GM21619 (cell line): Measurements from ENCODE around the gene RPL37.
"Not testable (repeated sequence)": the region's sequence is repeated elsewhere in the genome, so short reads cannot be mapped to it uniquely, and the experiment has no call there.

ENCODE experiments used
- ATAC-seq: cut with Tn5 transposase; IDR thresholded peaks from one replicate; pipeline ENCODE4 v1.9.1; 2021; ENCODE audit not compliant: unreplicated experiment

The RPL37 gene

DNA sequence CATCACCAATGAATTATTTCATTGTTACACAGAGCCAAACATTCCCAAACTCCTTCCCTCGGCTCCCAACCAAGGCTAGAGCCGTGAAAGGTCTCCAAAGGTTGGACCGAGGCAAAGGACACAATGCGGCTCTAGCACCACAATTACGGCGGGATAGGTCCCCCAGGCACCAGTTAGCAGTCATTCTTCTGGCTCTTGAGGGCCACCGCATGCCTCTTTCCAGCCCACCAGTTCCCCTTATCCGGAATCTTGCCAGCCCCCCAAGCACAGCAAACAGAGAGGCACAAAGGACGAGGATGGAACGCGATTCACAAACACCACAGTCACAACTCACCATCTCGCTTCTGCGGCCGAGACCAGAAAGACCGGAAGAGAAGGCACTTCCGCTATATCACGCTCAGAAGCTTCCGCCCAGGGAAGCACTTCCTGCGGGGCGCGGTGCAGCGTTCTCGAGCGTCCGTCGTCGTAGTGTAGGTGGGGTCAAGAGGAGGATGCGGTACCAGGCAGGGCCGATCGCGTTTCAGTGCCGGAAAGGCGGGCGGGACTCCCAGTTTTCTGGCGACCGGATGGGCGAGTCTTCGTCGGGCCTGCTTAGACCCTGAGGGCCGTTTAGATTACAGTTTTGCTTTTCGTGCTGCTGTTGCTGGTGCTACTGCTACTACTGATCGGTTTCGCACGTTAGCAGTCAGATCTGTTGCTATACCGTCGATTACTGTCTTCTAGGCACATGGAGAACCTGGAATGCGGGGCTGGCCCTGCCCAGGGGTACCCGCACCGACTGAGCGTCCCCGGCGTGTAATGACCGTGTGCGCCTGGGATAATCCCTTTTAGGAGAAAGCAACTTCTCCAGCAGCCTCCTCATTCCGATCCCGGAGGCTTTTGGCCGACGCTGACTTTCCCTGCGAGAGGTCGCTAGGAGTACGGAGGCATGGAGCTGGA, at the start of gene RPL37:
TSS of gene RPL37 (minus strand) at position 374 of the 939 bp plus-strand sequence. CDS start at position 337, 37 bp downstream.
- peak; percentile 96 for ATAC-seq

DNA sequence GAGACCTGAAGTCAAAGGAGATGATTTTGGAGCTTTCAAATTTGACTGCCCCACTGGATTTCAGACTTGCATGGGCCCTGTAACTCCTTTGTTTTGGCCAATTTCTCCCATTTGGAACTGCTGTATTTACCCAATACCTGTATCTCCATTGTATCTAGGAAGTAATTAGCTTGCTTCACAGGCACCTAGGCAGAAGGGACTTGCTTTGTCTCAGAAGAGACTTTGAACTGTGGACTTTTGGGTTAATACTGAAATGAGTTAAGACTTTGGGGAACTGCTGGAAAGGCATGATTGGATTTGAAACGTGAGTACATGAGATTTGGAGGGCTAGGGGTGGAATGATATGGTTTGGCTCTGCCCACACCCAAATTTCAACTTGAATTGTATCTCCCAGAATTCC, 48.0 kb upstream of the RPL37 start:
- not testable (repeated sequence) for ATAC-seq

DNA sequence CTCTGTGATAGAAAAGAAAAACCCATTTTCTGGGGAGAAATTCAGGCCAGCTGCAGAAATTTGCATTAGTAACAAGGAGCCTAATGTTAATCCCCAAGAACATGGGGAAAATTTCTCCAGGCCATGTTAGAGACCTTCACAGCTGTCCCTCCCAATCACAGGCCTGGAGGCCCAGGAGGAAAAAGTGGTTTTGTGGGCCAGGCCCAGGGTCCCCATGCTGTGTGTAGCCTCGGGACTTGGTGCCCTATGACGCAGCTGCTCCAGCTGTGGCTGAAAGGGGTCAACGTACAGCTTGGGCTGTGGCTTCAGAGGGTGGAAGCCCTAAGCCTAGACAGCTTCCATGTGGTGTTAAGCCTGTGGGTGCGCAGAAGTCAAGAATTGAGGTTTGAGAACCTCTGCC, 47.3 kb upstream of the RPL37 start:
- ATAC-seq, result no peak

DNA sequence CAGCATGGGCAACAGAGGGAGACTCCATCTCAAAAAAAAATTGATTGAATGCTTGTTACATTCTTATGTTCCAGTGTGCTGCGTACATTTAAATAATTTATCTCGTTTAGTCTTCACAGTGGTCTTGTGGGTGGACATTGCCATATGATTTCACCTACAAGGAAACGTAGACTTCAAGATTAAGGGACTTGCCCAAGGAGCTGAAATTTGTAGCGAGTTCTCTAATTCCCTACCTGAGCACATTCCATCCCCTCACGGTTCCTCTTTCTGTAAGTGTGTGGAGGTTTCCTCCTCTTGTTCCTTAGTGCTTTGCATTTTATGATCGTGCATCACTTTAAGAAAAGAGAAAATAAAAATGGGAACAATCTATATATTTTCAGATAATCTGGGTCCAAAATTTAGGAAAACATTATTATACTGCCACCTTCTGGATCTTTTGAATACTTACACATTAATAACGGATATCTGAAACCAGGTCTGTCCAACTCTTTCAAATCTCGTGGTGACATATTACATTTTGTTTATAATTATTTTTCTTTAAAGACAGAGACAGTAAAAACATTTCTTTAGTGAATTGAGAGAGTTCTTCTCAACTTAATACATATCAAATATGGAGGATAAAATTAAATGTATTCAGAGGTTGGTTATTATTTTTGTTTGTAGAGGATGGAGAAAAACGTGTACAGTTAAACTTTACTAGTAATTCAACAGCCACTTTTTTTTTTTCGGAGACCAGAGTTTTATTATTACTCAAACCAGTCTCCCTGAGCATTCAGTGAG, 44.3 kb upstream of the RPL37 start:
- no peak for ATAC-seq

DNA sequence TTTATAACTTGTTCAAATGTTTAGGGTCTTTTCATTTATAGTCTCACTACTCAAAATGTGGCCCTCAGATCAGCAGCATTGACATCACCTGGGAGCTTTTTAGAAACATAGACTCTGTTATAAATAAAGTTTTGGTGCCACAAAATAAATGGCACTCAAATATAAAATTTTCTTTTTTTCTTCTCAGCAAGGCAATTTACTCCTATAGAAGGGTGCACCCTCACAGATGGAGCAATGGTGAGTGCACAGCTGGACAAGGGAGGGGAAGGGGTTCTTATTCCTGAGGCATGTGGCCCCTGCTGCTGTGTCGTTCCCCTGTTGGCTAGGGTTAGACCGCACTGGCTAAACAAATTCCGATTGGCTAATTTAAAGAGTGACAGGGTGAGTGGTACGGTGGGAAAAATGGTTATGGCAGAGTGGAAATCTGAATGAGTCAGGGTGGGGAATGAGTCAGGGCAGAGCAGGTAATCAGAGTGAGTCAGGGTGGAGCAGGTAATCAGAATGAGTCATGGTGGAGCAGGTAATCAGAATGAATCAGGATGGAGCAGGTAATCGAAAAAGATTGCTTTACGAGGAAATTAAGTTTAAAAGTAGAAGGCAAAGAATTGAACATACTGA, 42.5 kb upstream of the RPL37 start:
- ATAC-seq, result no peak

DNA sequence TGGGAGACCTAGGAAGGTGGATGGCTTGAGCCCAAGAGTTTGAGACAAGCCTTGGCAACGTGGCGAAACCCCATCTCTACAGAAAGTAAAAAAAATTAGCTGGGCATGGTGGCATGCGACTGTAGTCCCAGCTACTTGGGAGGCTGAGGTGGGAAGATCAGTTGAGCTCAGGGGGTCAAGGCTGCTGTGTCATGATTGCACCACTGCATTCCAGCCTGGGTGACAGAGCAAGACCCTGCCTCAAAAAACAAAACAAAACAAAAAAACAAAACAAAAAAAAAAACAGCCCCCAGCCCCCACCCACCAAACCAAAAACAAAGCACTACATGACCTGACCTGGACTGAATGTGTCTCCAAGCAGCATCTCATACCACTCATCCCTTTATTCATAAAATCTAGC, 40.9 kb upstream of the RPL37 start:
- ATAC-seq, result no peak

DNA sequence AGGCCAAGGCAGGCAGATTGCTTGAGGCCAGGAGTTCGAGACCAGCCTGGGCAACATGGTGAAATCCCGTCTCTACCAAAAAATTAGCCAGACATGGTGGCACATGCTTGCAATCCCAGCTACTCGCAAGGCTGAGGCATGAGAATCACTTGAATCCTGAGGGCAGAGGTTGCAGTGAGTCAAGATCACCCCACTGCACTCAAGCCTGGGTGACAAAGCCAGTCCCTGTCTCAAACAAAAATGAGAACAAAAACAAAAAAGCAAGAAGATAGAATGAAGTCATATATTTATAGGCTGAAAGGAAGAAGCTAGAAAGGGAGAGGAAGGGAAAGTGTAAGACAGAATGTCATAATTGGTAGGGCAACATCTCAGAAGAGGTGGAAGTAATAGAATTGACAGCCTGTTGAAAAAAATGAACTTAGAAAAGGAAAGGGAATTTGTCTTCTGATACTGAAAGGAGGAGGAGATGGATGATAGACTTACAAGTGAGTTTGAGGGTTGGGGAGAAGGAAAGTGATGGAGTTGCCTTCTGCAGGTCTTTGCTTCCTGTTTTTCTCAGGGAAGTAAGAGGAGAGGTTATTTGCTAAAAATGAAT, 38.4 kb upstream of the RPL37 start:
- ATAC-seq, result no peak

DNA sequence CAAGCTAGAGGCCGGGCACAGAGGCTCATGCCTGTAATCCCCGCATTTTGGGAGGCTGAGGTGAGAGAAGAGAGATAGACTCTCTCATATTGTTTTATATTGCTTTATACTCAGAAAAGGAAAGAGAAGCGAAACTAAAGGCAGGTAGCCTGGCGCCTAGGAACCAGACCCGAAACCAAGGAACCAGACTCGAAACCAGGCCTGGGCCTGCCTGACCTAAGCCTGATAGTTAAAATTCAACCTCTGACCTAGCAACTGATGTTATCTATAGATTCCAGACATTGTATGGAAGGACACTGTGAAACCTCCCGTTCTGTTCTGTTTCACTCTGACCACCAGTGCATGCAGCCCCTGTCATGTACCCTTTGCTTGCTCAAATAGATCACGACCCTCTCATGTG, 37.2 kb upstream of the RPL37 start:
- ATAC-seq, result not testable (repeated sequence)

DNA sequence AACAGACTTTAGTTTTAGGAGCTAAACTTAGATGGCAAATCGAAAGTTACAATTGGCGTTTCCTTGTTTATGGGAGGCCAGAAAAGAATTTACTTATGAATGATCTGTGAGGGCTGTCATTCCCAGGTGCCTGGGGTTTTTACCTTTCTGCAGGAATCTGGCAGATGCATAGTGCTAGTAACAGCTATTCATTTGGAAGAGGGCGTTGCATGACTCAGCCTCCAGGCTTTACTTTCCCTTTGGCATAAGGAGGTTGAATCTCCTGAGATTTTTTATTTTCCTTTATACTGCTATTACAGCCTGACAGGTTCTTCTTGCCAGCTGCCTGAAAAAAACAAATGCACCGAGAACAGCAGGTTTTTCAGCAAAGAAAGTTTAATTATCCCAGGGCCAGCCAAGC, 36.2 kb upstream of the RPL37 start:
- no peak for ATAC-seq

DNA sequence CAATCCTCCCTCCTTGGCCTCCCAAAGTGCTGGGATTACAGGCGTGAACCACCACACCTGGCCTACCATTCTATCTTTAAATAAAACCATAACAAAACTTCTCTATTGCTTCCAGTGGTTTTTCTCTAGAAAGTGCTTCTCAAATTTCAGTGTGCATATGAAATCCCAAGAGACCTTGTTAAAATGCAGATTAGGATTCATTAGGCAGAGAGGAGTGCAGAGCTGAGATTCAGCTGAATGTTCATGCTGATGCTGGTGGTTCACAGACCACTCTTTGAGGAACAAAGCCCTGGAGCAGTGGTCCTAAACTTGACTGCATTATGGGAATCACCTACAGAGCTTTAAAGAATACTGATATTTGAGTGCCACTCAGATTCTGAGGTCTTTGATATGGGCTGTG, 34.4 kb upstream of the RPL37 start:
- ATAC-seq, result no peak

DNA sequence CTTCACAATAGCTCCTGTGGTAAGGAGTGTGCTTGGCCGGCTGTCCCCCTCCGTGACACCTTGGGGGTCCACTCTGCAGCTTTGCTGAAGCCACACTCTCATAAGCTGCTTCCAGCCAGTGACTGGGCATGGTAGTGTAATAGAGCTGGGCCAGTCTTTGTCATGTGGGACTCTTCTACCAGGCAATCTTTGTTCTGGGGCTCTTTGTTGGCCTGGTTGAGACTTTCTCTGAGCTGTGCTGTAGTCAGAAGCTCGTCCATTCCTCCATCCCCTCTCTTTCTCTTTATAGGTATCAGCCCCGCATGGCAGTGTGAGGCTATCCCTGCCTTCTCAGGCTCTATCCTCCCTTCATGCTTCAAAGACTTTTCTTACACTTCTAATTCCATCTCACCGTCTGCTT, 31.8 kb upstream of the RPL37 start:
- ATAC-seq, result no peak

DNA sequence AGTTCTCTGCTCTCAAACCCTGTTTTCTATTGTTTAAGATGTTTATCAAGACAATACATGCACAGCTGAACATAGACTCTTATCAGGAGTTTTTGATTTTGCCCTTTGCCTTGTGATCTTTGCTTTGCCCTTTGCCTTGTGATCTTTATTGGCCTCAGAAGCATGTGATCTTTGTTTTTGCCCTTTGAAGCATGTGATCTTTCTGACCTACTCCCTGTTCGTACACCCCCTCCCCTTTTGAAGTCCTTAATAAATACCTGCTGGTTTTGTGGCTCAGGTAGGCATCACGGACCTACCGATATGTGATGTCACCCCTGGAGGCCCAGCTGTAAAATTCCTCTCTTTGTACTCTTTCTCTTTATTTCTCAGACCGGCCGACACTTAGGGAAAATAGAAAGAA, 30.0 kb upstream of the RPL37 start:
- ATAC-seq, result not testable (repeated sequence)

DNA sequence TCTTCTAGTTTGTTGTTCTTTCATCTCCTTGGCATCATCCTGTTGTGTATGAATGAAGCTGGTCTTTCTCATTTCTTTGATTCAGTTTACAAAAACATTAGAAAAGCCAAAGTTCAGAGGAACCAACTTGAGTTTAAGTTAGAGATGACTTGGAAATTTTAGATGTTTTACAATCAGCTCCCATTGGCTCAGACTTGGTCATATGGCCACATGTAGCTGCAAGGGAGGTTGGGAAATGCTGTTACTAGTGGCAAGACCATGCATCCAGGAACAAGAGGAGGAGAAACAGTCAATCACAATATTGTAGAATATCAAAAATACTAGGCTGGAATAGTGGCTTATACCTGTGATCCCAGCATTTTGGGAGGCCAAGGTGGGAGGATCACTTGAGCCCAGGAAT, 25.7 kb upstream of the RPL37 start:
- ATAC-seq, result no peak

DNA sequence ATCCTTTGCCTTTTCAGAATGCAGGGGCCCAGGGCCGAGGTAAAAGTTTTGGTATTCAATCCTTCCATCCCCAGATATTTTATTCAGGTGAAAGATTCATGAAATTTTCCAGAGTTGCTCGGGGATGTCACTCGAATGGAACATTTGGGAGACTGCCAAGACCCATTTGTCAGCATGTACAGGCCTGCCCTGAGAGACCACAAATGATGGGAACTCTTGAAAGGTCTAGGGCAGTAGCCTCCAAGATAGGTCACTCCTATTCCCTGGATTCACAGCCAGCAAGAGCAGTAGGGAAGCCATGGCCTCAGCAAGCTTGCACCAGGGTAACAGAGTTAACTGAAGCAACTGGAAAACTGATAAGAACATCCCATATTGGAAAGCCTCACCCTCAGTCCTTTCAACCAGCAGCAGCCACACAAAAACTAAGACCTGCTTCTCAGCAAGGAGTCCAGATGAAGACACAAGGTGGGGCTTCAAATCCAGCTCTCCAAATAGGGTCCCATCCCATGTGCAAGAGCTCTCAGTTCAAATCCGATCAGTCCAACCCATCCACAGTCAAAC, 18.7 kb upstream of the RPL37 start:
- ATAC-seq, result no peak

DNA sequence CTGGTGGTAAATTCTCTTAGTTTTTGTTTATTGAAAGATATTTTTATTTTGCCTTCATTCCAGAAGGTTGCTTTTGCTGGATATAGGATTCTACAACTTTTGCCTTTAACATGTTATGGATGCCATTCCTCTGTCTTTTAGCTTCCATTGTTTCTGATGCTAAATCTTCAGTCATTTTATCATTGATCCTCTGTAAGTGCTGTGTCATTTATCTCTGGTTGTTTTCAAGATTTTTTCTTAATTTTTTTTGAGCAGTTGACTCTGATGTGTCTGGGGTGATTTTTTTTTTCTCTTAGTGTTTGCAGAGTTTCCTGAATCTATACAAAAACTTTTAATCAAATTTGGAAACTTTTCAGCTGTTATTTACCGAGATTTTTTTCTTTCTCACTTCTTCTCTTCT, 12.5 kb upstream of the RPL37 start:
- no peak for ATAC-seq

DNA sequence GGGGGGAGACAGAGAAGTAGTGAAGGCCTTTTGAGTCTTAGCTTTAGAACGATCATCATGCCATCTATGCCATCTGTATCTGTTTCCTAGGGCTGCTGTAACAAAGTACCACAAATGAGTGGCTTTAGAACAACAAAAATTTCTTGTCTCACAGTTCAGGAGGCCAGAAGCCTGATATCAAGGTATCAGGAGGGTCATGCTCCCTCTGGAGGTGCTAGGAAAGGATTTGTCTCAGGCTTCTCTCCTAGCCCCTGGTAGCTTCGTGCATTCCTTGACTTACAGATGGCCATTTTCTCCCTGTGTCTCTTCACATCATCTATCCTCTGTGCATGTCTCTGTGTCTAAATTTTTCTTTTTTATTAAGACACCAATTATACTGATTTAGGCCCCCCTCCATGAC, 11.3 kb upstream of the RPL37 start:
- ATAC-seq, result no peak

DNA sequence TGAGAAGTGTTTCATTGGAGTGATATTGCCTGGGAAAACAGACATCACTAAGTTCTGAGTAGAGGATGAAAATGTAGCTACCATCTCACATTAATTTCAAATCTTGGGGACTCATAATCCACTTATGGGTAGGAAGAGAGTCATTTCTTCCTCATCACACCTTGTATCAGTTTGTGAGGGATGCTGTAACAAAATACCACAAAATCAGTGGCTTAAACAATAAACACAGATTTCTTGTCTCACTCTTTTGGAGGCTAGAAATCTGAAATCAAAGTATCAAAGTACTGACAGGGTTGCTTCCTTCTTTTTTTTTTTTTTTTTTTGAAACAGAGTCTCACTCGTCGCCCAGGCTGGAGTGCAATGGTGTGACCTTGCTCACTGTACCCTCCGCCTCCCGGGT, 9.5 kb upstream of the RPL37 start:
- ATAC-seq, result no peak

DNA sequence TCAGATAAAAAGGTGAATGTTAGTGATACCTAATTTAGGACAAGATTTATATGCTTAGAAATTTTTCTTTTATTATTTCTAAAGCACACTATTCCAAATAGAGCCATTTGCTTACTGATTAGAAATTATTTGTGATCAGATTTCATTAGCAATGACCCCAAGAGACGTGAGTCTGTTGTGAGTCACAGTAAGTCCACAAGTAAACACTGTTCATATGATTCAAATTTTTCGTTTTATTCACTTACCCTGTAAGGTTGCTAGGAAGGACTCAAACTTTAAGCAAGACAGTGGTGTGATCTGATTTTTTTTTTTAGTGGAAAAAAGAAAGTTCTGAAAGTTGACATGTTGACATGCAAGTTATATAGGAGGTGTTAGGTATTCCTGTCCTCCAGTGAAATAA, 7.3 kb upstream of the RPL37 start:
- ATAC-seq, result no peak

DNA sequence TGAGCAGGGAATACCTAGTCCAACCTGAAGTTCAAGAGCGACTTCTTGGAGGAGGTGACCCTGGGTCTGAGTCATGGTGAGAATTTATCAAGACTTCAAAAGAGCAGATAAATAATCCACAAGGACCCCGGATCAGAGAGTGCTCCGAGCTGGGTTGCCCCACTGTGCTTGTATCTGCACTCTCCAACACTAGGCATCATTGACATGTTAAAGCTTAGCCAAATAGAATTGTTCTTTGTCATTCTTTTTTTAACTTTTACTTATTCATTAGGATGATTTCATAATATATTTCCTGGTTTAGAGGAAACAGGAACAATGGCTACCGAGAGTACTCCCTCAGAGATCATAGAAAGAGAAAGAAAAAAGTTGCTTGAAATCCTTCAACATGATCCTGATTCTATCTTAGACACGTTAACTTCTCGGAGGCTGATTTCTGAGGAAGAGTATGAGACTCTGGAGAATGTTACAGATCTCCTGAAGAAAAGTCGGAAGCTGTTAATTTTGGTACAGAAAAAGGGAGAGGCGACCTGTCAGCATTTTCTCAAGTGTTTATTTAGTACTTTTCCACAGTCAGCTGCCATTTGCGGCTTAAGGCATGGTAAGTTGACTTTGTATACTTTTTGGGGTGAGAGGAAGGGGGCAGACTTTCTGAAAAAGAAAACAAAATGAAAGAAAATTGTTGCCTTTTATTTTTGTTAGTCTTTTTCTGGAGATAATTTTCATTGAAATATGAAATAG, 6.2 kb upstream of the RPL37 start, which contains the start of gene CARD6:
TSS of gene CARD6 (plus strand) at position 300 of the 738 bp plus-strand sequence. CDS start at position 316, 16 bp downstream.
- peak; percentile 60 for ATAC-seq

DNA sequence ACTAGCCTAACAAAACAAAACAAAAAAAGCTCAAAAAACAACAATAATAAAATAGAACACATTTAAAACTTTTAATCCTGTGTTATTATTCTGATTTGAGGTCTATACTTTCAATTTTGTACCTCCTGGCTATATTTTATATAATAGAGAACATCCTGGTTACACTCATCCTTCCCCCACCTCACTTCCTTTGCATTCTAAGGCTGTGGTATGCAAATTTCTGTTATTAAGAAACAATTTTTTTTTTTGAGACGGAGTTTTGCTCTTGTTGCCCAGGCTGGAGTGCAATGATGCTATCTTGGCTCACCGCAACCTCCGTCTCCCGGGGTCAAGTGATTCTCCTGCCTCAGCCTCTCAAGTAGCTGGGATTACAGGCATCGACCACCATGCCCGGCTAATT, 3.1 kb upstream of the RPL37 start:
- no peak for ATAC-seq
